GM12865 (cell line): ENCODE data around the gene MKX.
A peak's percentile ranks its signal among the peaks of the same experiment; 100 is the strongest.

Source experiments
- DNase-seq: peaks from one replicate; pipeline ENCODE4 v3.0.0; 2010; ENCODE audit warnings: low read depth
- H3K4me3 ChIP-seq: 2 replicates; pipeline ENCODE4 v1.5.1; 2011; ENCODE audit warnings: mild to moderate bottlenecking, low read depth, low read length, control low read depth
- CTCF ChIP-seq: IDR thresholded peaks from 2 replicates; pipeline ENCODE4 v1.5.1; 2011; ENCODE audit warnings: low read length, control low read depth, low read depth, inconsistent platforms; ENCODE audit not compliant: insufficient read depth; ENCODE audit errors: missing control alignments

The MKX gene, protein sequence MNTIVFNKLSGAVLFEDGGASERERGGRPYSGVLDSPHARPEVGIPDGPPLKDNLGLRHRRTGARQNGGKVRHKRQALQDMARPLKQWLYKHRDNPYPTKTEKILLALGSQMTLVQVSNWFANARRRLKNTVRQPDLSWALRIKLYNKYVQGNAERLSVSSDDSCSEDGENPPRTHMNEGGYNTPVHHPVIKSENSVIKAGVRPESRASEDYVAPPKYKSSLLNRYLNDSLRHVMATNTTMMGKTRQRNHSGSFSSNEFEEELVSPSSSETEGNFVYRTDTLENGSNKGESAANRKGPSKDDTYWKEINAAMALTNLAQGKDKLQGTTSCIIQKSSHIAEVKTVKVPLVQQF

GRCh38 chr10:27745732-27746396 is at the start of gene MKX:
Gene MKX, minus strand, starts transcription at chr10:27745819. Its CDS starts 2,404 bp downstream, at chr10:27743415.
- DNase-seq = no peak
- H3K4me3 ChIP-seq = no peak within 1 kb of the TSS
- TF ChIP-seq CTCF = no peak

DNA sequence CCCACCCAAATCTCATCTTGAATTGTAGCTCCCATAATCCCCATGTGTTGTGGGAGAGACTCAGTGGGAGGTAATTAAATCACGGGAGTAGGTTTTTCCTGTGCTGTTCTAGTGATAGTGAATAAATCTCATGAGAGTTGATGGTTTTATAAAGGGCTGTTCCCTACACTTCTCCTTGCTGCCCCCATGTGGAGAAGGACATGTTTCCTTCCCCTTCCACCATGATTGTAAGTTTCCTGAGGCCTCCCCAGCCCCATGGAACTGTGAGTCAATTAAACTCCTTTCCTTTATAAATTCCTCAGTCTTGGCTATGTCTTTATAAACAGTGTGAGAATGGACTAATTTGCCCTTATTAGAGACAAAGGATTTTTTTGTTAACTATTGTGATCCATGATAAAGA is 48.5 kb upstream of the MKX start:
- H3K4me3 ChIP-seq = no peak overlapping the region
- DNase-seq = no peak
- no peak for TF ChIP-seq CTCF

DNA sequence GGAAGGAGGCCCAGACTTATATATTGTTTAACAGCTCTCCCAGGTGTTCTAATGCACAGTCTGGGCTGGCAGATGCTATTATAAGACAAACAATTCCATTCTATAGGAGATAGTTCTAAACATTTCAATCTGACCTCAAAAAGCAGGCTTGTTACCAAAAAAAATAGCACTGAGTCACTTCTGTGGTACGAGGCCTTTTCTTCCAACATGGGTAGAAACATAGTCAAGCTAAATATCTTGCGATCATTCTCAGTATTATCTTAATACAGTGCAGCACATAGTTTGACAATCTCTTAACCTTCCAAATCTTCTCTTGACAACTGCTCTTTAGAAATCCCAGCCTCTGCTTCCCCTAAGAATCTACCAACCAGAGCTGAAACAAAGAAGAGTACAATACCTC is 46.6 kb upstream of the MKX start:
- TF ChIP-seq CTCF = no peak
- no peak for DNase-seq
- no peak overlapping the region for H3K4me3 ChIP-seq

DNA sequence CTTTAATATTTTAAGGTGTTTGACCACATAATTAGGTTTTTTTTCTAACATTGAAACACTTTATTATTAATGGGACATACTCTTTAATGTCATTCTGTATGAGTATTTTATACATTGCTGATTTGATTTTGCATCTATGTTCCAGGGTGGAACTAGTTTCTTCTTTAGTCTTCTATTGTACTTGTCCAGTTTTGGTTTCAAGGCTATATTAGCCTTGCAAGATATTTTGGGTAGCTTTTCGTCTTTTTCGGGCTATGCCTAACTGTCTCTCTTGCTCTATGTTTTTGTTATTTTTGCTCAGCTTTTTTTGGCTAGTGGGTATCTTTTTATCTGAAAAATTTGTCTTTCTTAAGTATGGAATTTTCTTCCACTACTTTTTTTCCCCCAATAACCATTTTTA is 38.7 kb upstream of the MKX start:
- no peak for TF ChIP-seq CTCF
- no peak for DNase-seq
- no peak overlapping the region for H3K4me3 ChIP-seq

- peak; percentile 9 for DNase-seq
- TF ChIP-seq CTCF = peak; percentile 13
- no peak overlapping the region for H3K4me3 ChIP-seq
These were observed 38.0 kb upstream of the MKX start for GRCh38 chr10:27783660-27784059.

GRCh38 chr10:27779462-27780015 is 33.9 kb upstream of the MKX start:
- no peak overlapping the region for H3K4me3 ChIP-seq
- TF ChIP-seq CTCF = no peak
- no peak for DNase-seq

GRCh38 chr10:27774831-27775230 is 29.2 kb upstream of the MKX start:
- no peak overlapping the region for H3K4me3 ChIP-seq
- no peak for TF ChIP-seq CTCF
- no peak for DNase-seq
